Stomach smooth muscle (tissue), 2 donors: Measurements from ENCODE around the gene FAM53A.

Source experiments
- H3K27ac ChIP-seq: one replicate; pipeline ENCODE4 v1.7.0; 2013; ENCODE audit warnings: mild to moderate bottlenecking, low read length, inconsistent platforms
- H3K27me3 ChIP-seq, 2 donors: one replicate each; pipeline ENCODE4 v1.7.0; 2013; ENCODE audit warnings: low read length in 2 of 2; ENCODE audit not compliant: insufficient read depth in 2 of 2, control insufficient read depth in 1 of 2
- H3K36me3 ChIP-seq, 2 donors: one replicate each; pipeline ENCODE4 v1.7.0; 2013; ENCODE audit warnings: low read length in 2 of 2; ENCODE audit not compliant: control insufficient read depth in 2 of 2, insufficient read depth in 2 of 2
- H3K4me1 ChIP-seq: one replicate; pipeline ENCODE4 v1.7.0; 2013; ENCODE audit warnings: low read length; ENCODE audit not compliant: control insufficient read depth, insufficient read depth
- H3K4me3 ChIP-seq, 2 donors: one replicate each; pipeline ENCODE4 v1.7.0; 2013; ENCODE audit warnings: low read length in 2 of 2
- H3K9ac ChIP-seq, 2 donors: one replicate each; pipeline ENCODE4 v1.7.0; 2013; ENCODE audit warnings: low read length in 2 of 2, mild to moderate bottlenecking in 1 of 2
- H3K9me3 ChIP-seq, 2 donors: one replicate each; pipeline ENCODE4 v1.7.0; 2013; ENCODE audit warnings: low read length in 2 of 2; ENCODE audit not compliant: control insufficient read depth in 2 of 2
- donor health status: healthy.
- donor health status: Pancreatic carcinoma.

Gene FAM53A

GRCh38 chr4:1655081-1655480 lies 29.0 kb downstream of the FAM53A start:
- no peak overlapping the region for H3K4me3 ChIP-seq
- no peaks in the 10 kb centered on the region for H3K27me3 ChIP-seq
- no peak overlapping the region for H3K9ac ChIP-seq
- H3K4me1 ChIP-seq = no peaks in the 10 kb centered on the region
- H3K36me3 ChIP-seq = no peaks in the 10 kb centered on the region
- no peaks in the 10 kb centered on the region for H3K9me3 ChIP-seq
- H3K27ac ChIP-seq = no peak overlapping the region

DNA sequence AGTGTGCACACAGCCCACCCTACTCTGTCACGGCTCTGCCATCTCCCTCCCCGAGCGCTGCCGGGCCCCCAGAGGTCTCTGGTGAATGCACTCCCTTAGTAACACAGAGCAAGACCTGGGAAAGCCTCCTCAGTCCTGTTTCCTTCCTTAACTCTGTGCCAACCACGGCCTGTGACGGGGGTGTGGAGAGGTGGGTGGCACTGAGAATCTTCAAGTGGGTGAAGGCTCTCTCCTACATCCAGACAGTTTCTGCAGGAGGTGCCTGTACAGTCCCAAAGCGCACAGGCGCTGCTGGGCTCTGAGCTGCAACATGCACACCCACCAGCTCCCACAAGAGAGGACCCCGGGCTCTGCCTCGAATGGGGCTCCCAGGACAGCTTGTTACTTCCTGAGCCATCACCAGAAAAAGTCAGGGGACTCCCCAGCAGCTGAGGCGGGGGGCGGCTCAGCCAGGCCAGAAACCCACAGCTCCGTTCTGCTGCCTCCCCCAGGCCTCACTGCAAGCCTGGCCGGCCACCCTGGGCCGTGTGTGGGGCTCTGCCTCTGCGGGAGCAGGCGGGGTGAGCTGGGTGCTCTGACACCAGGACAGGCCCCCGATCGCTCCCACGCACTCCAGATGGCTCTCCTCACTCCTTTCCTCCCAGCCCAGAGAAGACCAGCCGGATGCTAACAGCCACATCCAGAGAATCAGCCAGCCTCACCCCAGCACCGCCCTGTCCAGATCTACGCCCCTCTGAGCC lies 29.7 kb downstream of the FAM53A start:
- H3K36me3 ChIP-seq = no peaks in the 10 kb centered on the region
- no peaks in the 10 kb centered on the region for H3K4me1 ChIP-seq
- H3K27ac ChIP-seq = no peak overlapping the region
- no peaks in the 10 kb centered on the region for H3K27me3 ChIP-seq
- H3K9ac ChIP-seq = no peak overlapping the region
- H3K4me3 ChIP-seq = no peak overlapping the region
- no peaks in the 10 kb centered on the region for H3K9me3 ChIP-seq

GRCh38 chr4:1653776-1654175 lies 30.3 kb downstream of the FAM53A start:
- H3K36me3 ChIP-seq = no peaks in the 10 kb centered on the region
- H3K27ac ChIP-seq = no peak overlapping the region
- H3K4me3 ChIP-seq = no peak overlapping the region
- H3K4me1 ChIP-seq = no peaks in the 10 kb centered on the region
- no peaks in the 10 kb centered on the region for H3K9me3 ChIP-seq
- H3K27me3 ChIP-seq = no peaks in the 10 kb centered on the region
- no peak overlapping the region for H3K9ac ChIP-seq

DNA sequence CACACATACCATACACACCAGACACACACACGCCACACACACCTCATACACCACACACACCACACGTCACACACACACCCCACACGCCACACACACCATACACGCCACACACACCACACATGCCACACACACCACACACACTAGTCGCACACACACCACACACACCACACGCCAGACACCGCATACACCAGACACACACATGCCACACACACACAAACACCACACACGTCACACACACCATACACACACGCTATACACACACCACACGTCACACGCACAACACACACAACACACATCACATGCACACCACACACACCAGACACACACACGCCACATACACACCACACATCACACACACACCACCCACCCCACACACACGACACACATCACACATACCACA lies 32.0 kb downstream of the FAM53A start:
- H3K27ac ChIP-seq = no peak overlapping the region
- H3K4me1 ChIP-seq = no peaks in the 10 kb centered on the region
- H3K27me3 ChIP-seq = no peaks in the 10 kb centered on the region
- H3K9me3 ChIP-seq = no peaks in the 10 kb centered on the region
- H3K9ac ChIP-seq = no peak overlapping the region
- no peaks in the 10 kb centered on the region for H3K36me3 ChIP-seq
- no peak overlapping the region for H3K4me3 ChIP-seq

- no peaks in the 10 kb centered on the region for H3K36me3 ChIP-seq
- H3K9ac ChIP-seq = no peak overlapping the region
- no peaks in the 10 kb centered on the region for H3K4me1 ChIP-seq
- no peak overlapping the region for H3K4me3 ChIP-seq
- no peaks in the 10 kb centered on the region for H3K9me3 ChIP-seq
- no peaks in the 10 kb centered on the region for H3K27me3 ChIP-seq
- no peak overlapping the region for H3K27ac ChIP-seq
These were observed 32.5 kb downstream of the FAM53A start for GRCh38 chr4:1651609-1652008.

DNA sequence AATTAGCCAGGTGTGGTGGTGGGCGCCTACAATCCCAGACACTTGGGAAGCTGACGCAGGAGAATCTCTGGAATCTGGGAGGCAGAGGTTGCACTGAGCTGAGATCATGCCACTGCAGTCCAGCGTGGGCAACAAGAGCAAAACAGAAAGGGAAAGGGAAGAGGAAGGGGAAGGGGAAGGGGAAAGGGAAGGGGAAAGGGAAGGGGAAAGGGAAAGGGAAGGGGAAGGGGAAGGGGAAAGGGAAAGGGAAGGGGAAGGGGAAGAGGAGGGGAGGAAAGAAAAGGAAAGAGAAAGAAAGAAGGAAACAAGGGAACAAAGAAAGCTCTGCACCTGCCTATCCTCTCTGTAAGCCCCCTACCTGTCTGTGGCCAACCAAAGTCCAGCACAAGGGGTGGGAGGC lies 35.2 kb downstream of the FAM53A start:
- Histone ChIP-seq H3K27ac (no peak overlapping the region), H3K4me3 (no peak overlapping the region), H3K36me3 (no peaks in the 10 kb centered on the region), H3K27me3 (no peaks in the 10 kb centered on the region), H3K9ac (no peak overlapping the region), H3K4me1 (peaks cover 17% of the 10 kb centered on the region), H3K9me3 (no peaks in the 10 kb centered on the region)

GRCh38 chr4:1647432-1647831 lies 36.7 kb downstream of the FAM53A start:
- H3K27ac ChIP-seq = no peak overlapping the region
- peaks cover 17% of the 10 kb centered on the region for H3K4me1 ChIP-seq
- no peaks in the 10 kb centered on the region for H3K27me3 ChIP-seq
- no peak overlapping the region for H3K9ac ChIP-seq
- no peaks in the 10 kb centered on the region for H3K9me3 ChIP-seq
- no peaks in the 10 kb centered on the region for H3K36me3 ChIP-seq
- no peak overlapping the region for H3K4me3 ChIP-seq

DNA sequence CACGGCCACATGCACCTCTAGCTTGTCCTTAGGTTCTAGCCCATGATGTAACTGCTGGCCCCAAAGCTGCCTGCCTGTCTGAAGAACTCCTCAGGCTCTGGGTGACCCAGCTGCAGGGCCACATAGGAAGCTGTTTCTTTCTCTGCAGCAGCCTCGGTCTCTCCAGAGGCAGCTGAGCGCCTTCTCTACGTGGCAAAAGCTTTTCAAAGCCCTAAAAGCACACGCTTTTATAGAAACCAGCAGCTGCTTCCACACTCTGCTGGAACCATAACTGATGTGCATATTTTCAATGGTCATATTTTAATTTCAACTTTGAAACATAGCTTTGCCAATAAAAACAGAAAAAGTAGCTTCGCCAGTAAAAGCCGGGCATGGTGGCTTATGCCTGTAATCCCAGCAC lies 37.4 kb downstream of the FAM53A start:
- H3K4me1 ChIP-seq = peaks cover 17% of the 10 kb centered on the region
- no peaks in the 10 kb centered on the region for H3K9me3 ChIP-seq
- no peaks in the 10 kb centered on the region for H3K27me3 ChIP-seq
- no peak overlapping the region for H3K4me3 ChIP-seq
- H3K27ac ChIP-seq = no peak overlapping the region
- no peak overlapping the region for H3K9ac ChIP-seq
- H3K36me3 ChIP-seq = no peaks in the 10 kb centered on the region

GRCh38 chr4:1644891-1645657 lies 39.0 kb downstream of the FAM53A start:
- Histone ChIP-seq H3K9me3 (no peaks in the 10 kb centered on the region), H3K36me3 (no peaks in the 10 kb centered on the region), H3K4me1 (peaks cover 17% of the 10 kb centered on the region), H3K4me3 (peak overlapping the region; percentile 50 to 69), H3K27me3 (no peaks in the 10 kb centered on the region), H3K27ac (peak overlapping the region; percentile 76), H3K9ac (peak overlapping the region; percentile 39 to 64)

GRCh38 chr4:1643971-1644735 lies 40.0 kb downstream of the FAM53A start:
- Histone ChIP-seq H3K4me1 (peaks cover 17% of the 10 kb centered on the region), H3K9me3 (no peaks in the 10 kb centered on the region), H3K4me3 (peak overlapping the region in 1 of 2 donors; percentile 69), H3K27ac (peak overlapping the region; percentile 76), H3K27me3 (no peaks in the 10 kb centered on the region), H3K36me3 (no peaks in the 10 kb centered on the region), H3K9ac (peak overlapping the region; percentile 39 to 64)
